RWPE1 (cell line): ENCODE measurements around the gene PHF1.

Source experiments
- CTCF ChIA-PET: fragments of 350-600 bp; sonication (Branson Sonifier 250); formaldehyde crosslinking; extraction: SDS; loops from one replicate; lab custom pipeline; 2021; lab: Yijun Ruan, JAX
- POLR2A ChIA-PET: fragments of 400-600 bp; formaldehyde crosslinking; extraction: SDS; loops from one replicate; lab custom pipeline; 2020; ENCODE audit warnings: antibody characterized with exemption; ENCODE audit not compliant: low non-redundant PET; lab: Yijun Ruan, JAX
- DNase-seq: peaks from one replicate; pipeline ENCODE4 v3.0.0; 2012; ENCODE audit warnings: low spot score
- H3K27ac ChIP-seq: fragments of 450-650 bp; 2 replicates; pipeline ENCODE4 v1.5.1; 2017
- CTCF ChIP-seq: fragments of 450-650 bp; conservative IDR thresholded peaks from 2 replicates; pipeline ENCODE4 v1.5.1; 2017; ENCODE audit warnings: low read depth, mild to moderate bottlenecking

PHF1 gene

GRCh38 chr6:33384581-33385020 is 26.2 kb upstream of the PHF1 start:
- CTCF ChIA-PET, result interaction anchor here (0.6 to 0.8 kb wide), 12 partner anchors 9 to 1451 kb away, joined by 3 to 8 read pairs (median 3); a partner anchor contains a TSS
- H3K27ac ChIP-seq, result peak overlapping the region; percentile 52
- peak; percentile 65 for TF ChIP-seq CTCF
- POLR2A ChIA-PET, result no interaction called here
- DNase-seq, result peak; percentile 53

- no peak for TF ChIP-seq CTCF
- no peak for DNase-seq
- H3K27ac ChIP-seq, result no peak overlapping the region
- POLR2A ChIA-PET, result no interaction called here
- CTCF ChIA-PET, result interaction anchor here (0.7 to 1.0 kb wide), 2 partner anchors 13 to 46 kb away, joined by 3 read pairs; no protein-coding TSS in a partner anchor
These were observed 20.6 kb upstream of the PHF1 start for GRCh38 chr6:33390173-33390572.

GRCh38 chr6:33390767-33391277 is 20.0 kb upstream of the PHF1 start:
- peak overlapping the region; percentile 93 for H3K27ac ChIP-seq
- TF ChIP-seq CTCF, result no peak
- POLR2A ChIA-PET, result no interaction called here
- CTCF ChIA-PET, result interaction anchor here (0.7 to 1.3 kb wide), 7 partner anchors 11 to 114 kb away, joined by 3 to 6 read pairs (median 3); partner anchors contain the start of gene B3GALT4
- no peak for DNase-seq

GRCh38 chr6:33391278-33391921 is 19.4 kb upstream of the PHF1 start, which contains the start of gene KIFC1:
TSS of gene KIFC1 (plus strand) at chr6:33391823. CDS start at chr6:33391986, 163 bp downstream.
- H3K27ac ChIP-seq, result peak within 1 kb of the TSS; percentile 93
- POLR2A ChIA-PET, result no interaction called here
- DNase-seq, result peak; percentile 98
- CTCF ChIA-PET, result interaction anchor here (0.6 to 1.3 kb wide), 7 partner anchors 9 to 114 kb away, joined by 3 to 6 read pairs (median 4); partner anchors contain the start of gene B3GALT4
- TF ChIP-seq CTCF, result peak; percentile 98

GRCh38 chr6:33391922-33392594 is 18.8 kb upstream of the PHF1 start:
- TF ChIP-seq CTCF, result no peak
- H3K27ac ChIP-seq, result peak overlapping the region; percentile 93
- POLR2A ChIA-PET, result no interaction called here
- CTCF ChIA-PET, result interaction anchor here (0.6 to 1.3 kb wide), 4 partner anchors 8 to 15 kb away, joined by 3 to 5 read pairs (median 4); no protein-coding TSS in a partner anchor
- peak; percentile 25 for DNase-seq

- no peak overlapping the region for H3K27ac ChIP-seq
- DNase-seq, result no peak
- no peak for TF ChIP-seq CTCF
- POLR2A ChIA-PET, result no interaction called here
- CTCF ChIA-PET, result interaction anchor here (0.6 kb wide), 1 partner anchor 14 kb away, joined by 3 read pairs; no protein-coding TSS in a partner anchor
These were observed 18.2 kb upstream of the PHF1 start for GRCh38 chr6:33392595-33392948.
